Endothelial cell of umbilical vein (primary cell): ENCODE measurements around the gene ZNF792. TPM values are rescaled to one million over a fixed set of nuclear protein-coding genes. Genes with fewer than 3 reads are reported as not detected.

ENCODE experiments used
- BruUV-seq: library from RNA; stranded (reverse); fragments of 400-500 nt; replicated peaks from 2 replicates; lab custom pipeline; 2021; lab: Mats Ljungman, UMichigan
- CTCF ChIA-PET: fragments of 300-600, 350-600 bp; sonication (Branson Sonifier 250); formaldehyde crosslinking; loops from one replicate; lab custom pipeline; 2021; ENCODE audit warnings: antibody characterized with exemption, inconsistent platforms; lab: Charles Lee
- POLR2A ChIA-PET: fragments of 300-600, 350-600 bp; sonication (Branson Sonifier 250); formaldehyde crosslinking; loops from one replicate; lab custom pipeline; 2021; ENCODE audit warnings: antibody characterized with exemption, inconsistent platforms; lab: Charles Lee
- DNase-seq: peaks from one replicate; pipeline ENCODE4 v3.0.0-alpha.2; 2011; ENCODE audit warnings: low read depth, low spot score
- FAIRE-seq: peaks from 2 replicates; lab custom pipeline; 2011; peaks lifted over from hg19 to GRCh38; lab: Jason Lieb, UNC
- H2AFZ ChIP-seq: 2 replicates; pipeline ENCODE4 v1.6.0; 2012; ENCODE audit warnings: low read depth, low read length, control low read depth, inconsistent platforms
- H3K27ac ChIP-seq: 2 replicates; pipeline ENCODE4 v1.5.1; 2011; ENCODE audit warnings: low read depth, mild to moderate bottlenecking, control low read depth, low read length, moderate library complexity; ENCODE audit not compliant: insufficient read depth
- H3K27me3 ChIP-seq, 2 experiments: 2 replicates each; pipeline versions ENCODE4 v1.6.0 to v1.6.1; 2011; ENCODE audit warnings: low read length in 2 of 2, mixed read lengths in 1 of 2; ENCODE audit not compliant: control insufficient read depth in 2 of 2, insufficient read depth in 2 of 2
- H3K36me3 ChIP-seq, 2 experiments: 2 replicates in 1 of 2; 3 replicates in 1 of 2; pipeline ENCODE4 v1.5.1; 2011; ENCODE audit warnings: low read length in 2 of 2, mild to moderate bottlenecking in 1 of 2, moderate library complexity in 1 of 2; ENCODE audit not compliant: control insufficient read depth in 2 of 2, insufficient read depth in 2 of 2; ENCODE audit errors: extremely low read depth in 1 of 2
- H3K4me1 ChIP-seq: 3 replicates; pipeline ENCODE4 v1.5.1; 2011; ENCODE audit warnings: mild to moderate bottlenecking, low read length; ENCODE audit not compliant: control insufficient read depth, insufficient read depth; ENCODE audit errors: extremely low read depth
- H3K4me2 ChIP-seq: 2 replicates; pipeline ENCODE4 v1.6.1; 2011; ENCODE audit warnings: low read length, control low read depth, mixed read lengths; ENCODE audit not compliant: insufficient read depth
- H3K4me3 ChIP-seq, 3 experiments: fragments of 200-600 bp in 1 of 3; sonication (generic), shearing (Covaris generic) in 1 of 3; replicated peaks in 1 of 3; 2 replicates each; pipeline ENCODE4 v1.5.1; 2011 to 2016; ENCODE audit warnings: control low read depth in 3 of 3, low read length in 3 of 3, mild to moderate bottlenecking in 2 of 3, inconsistent platforms in 1 of 3, low read depth in 1 of 3, moderate library complexity in 1 of 3; ENCODE audit not compliant: insufficient read depth in 1 of 3
- H3K79me2 ChIP-seq: 2 replicates; pipeline ENCODE4 v1.6.0; 2012; ENCODE audit warnings: low read length, inconsistent platforms; ENCODE audit not compliant: control insufficient read depth, insufficient read depth
- H3K9ac ChIP-seq: replicated peaks from 2 replicates; pipeline ENCODE3; 2011; ENCODE audit warnings: low read length, control low read depth; ENCODE audit not compliant: insufficient read depth; ENCODE audit errors: extremely low read depth
- H3K9me1 ChIP-seq: replicated peaks from 3 replicates; pipeline ENCODE4 v1.6.0; 2011; ENCODE audit warnings: mild to moderate bottlenecking, low read length; ENCODE audit not compliant: control insufficient read depth, insufficient read depth; ENCODE audit errors: extremely low read depth
- H3K9me3 ChIP-seq: replicated peaks from 2 replicates; pipeline ENCODE4 v1.5.1; 2012; ENCODE audit warnings: low read length, inconsistent platforms; ENCODE audit not compliant: control insufficient read depth, insufficient read depth
- H4K20me1 ChIP-seq: replicated peaks from 2 replicates; pipeline ENCODE3; 2011; ENCODE audit warnings: mild to moderate bottlenecking, low read length; ENCODE audit not compliant: control insufficient read depth, insufficient read depth; ENCODE audit errors: extremely low read depth
- EZH2 ChIP-seq: IDR thresholded peaks from 2 replicates; pipeline ENCODE4 v1.6.1; 2012; ENCODE audit warnings: borderline replicate concordance, low read depth, mild to moderate bottlenecking, moderate library complexity, low read length, inconsistent platforms; ENCODE audit not compliant: severe bottlenecking
- GATA2 ChIP-seq: IDR thresholded peaks from 2 replicates; pipeline ENCODE4 v1.7.0; 2011; ENCODE audit warnings: low read depth, mild to moderate bottlenecking, moderate library complexity, mixed read lengths, low read length; ENCODE audit not compliant: insufficient read length, insufficient read depth
- MYC ChIP-seq: IDR thresholded peaks from one replicate; pipeline ENCODE4 v1.6.1; 2011; ENCODE audit warnings: mild to moderate bottlenecking, low read depth, low read length
- POLR2A ChIP-seq: IDR thresholded peaks from 2 replicates; pipeline ENCODE4 v1.6.1; 2012; ENCODE audit warnings: low read depth, mild to moderate bottlenecking, control low read depth, low read length
- dilution Hi-C: fragments of 300-500 bp; cut with MboI; formaldehyde crosslinking; loops from one replicate; pipeline ENCODE4 v1.15.0; 2019; ENCODE audit warnings: low sequenced_read_pairs; ENCODE audit not compliant: extremely low pct_ligation_motif_present
- intact Hi-C: fragments of 100-400 bp; cut with micrococcal nuclease; formaldehyde crosslinking; loops from one replicate; pipeline ENCODE4 v1.10.0; 2022
- polyA plus RNA-seq, 4 experiments: library from polyadenylated mRNA; depleted of rRNA in 3 of 4; stranded (reverse) in 3 of 4; unstranded in 1 of 4; fragments of >200 nt; gene quantifications; 2 replicates each; pipeline versions ENCODE4 v1.2.1 to v1.2.3, GENCODE V29; 2011 to 2012; ENCODE audit warnings: missing spikeins in 1 of 4
- total RNA-seq: library from RNA; stranded (reverse); gene quantifications from 2 replicates; pipeline ENCODE4 v1.2.3, GENCODE V29; 2021

Gene ZNF792
- total and polyA plus RNA-seq, 2 donors (not counting 3 experiments of a cell fraction or from before 2014, with no cell fraction given), result 11.3 to 19.8 TPM

- Histone ChIP-seq H3K4me2 (peak overlapping the region; percentile 80), H3K27ac (peak overlapping the region; percentile 94), H4K20me1 (no peaks in the 10 kb centered on the region), H3K36me3 (peaks cover 29 to 45% of the 10 kb centered on the region in 2 experiments), H3K4me1 (peaks cover 13% of the 10 kb centered on the region), H2AFZ (no peak overlapping the region), H3K79me2 (peaks cover 51% of the 10 kb centered on the region), H3K9me3 (peaks cover 33% of the 10 kb centered on the region), H3K9ac (no peak overlapping the region), H3K9me1 (no peaks in the 10 kb centered on the region), H3K4me3 (peak overlapping the region in 2 of 3 experiments; percentile 58 to 85), H3K27me3 (no peaks in the 10 kb centered on the region)
- intact Hi-C loops, result loop anchor here (5.0 kb wide), 2 partner anchors 181 to 189 kb away; partner anchors contain the start of genes FXYD7 and ZNF599
- ChIA-PET POLR2A (interaction anchor here (2.0 kb wide), 1 partner anchor 34 kb away, joined by 5 read pairs; the partner anchor contains the start of gene ZNF30), CTCF (interaction anchor here (1.3 to 3.4 kb wide), 4 partner anchors 8 to 122 kb away, joined by 3 to 13 read pairs (median 8); partner anchors contain the start of gene ZNF30)
- dilution Hi-C loops, result no loop called here
- FAIRE-seq, result no peak
- BruUV-seq, result no TSS peak
- DNase-seq, result no peak
- no peak for TF ChIP-seq GATA2
- no peak for TF ChIP-seq MYC
- TF ChIP-seq POLR2A, result no peak
These were observed 2.9 kb downstream of the ZNF792 start for GRCh38 chr19:34960940-34961679.

- ChIA-PET CTCF (interaction anchor here (3.3 to 3.4 kb wide), 2 partner anchors 12 to 33 kb away, joined by 11 to 13 read pairs; partner anchors contain the start of gene ZNF30), POLR2A (no interaction called here)
- BruUV-seq, result no TSS peak
- Histone ChIP-seq H3K4me2 (no peak overlapping the region), H3K79me2 (peaks cover 51% of the 10 kb centered on the region), H3K9me1 (no peaks in the 10 kb centered on the region), H3K9ac (no peak overlapping the region), H3K4me1 (peaks cover 13% of the 10 kb centered on the region), H3K4me3 (no peak overlapping the region), H3K9me3 (peaks cover 38% of the 10 kb centered on the region), H3K36me3 (peaks cover 29 to 45% of the 10 kb centered on the region in 2 experiments), H3K27me3 (no peaks in the 10 kb centered on the region), H3K27ac (no peak overlapping the region), H2AFZ (no peak overlapping the region), H4K20me1 (no peaks in the 10 kb centered on the region)
- dilution Hi-C loops, result no loop called here
- intact Hi-C loops, result loop anchor here (5.0 kb wide), 2 partner anchors 182 to 188 kb away; partner anchors contain the start of genes FXYD7 and ZNF599
- DNase-seq (no peak), FAIRE-seq (no peak)
- TF ChIP-seq GATA2 (peak; percentile 46), EZH2 (no peak)
These were observed 3.8 kb downstream of the ZNF792 start for GRCh38 chr19:34960103-34960805.
